ENCODE results near the gene ZNF407.

ZNF407 gene

GRCh38 chr18:74834424-74835309 is 237.0 kb downstream of the ZNF407 start:
- no peak for FAIRE-seq

GRCh38 chr18:74836296-74837139 is 238.8 kb downstream of the ZNF407 start:
- no peak for FAIRE-seq

- FAIRE-seq = no peak
These were observed 243.0 kb downstream of the ZNF407 start for GRCh38 chr18:74840492-74841167.

GRCh38 chr18:74841248-74841647 is 243.6 kb downstream of the ZNF407 start:
- no peak for FAIRE-seq

- FAIRE-seq = no peak
These were observed 251.6 kb downstream of the ZNF407 start for GRCh38 chr18:74849301-74849700.

- FAIRE-seq = no peak
These were observed 258.8 kb downstream of the ZNF407 start for GRCh38 chr18:74856434-74856833.

- FAIRE-seq = no peak
These were observed 259.3 kb downstream of the ZNF407 start for GRCh38 chr18:74856928-74857327.

GRCh38 chr18:74857901-74858300 is 260.2 kb downstream of the ZNF407 start:
- no peak for FAIRE-seq

GRCh38 chr18:74861154-74861553 is 263.5 kb downstream of the ZNF407 start:
- no peak for FAIRE-seq

- no peak for FAIRE-seq
These were observed 264.4 kb downstream of the ZNF407 start for GRCh38 chr18:74862094-74862493.

- peak; percentile 88 for FAIRE-seq
These were observed 268.9 kb downstream of the ZNF407 start for GRCh38 chr18:74866577-74866976.

GRCh38 chr18:74868461-74868860 is 270.8 kb downstream of the ZNF407 start:
- FAIRE-seq = no peak

- FAIRE-seq = no peak
These were observed 272.5 kb downstream of the ZNF407 start for GRCh38 chr18:74869904-74870863.

GRCh38 chr18:74870950-74871349 is 273.3 kb downstream of the ZNF407 start:
- no peak for FAIRE-seq

- no peak for FAIRE-seq
These were observed 276.0 kb downstream of the ZNF407 start for GRCh38 chr18:74873629-74874028.

GRCh38 chr18:74874351-74874750 is 276.7 kb downstream of the ZNF407 start:
- no peak for FAIRE-seq

- FAIRE-seq = no peak
These were observed 279.1 kb downstream of the ZNF407 start for GRCh38 chr18:74876630-74877243.

GRCh38 chr18:74878267-74878666 is 280.6 kb downstream of the ZNF407 start:
- FAIRE-seq = no peak

GRCh38 chr18:74880706-74881278 is 283.1 kb downstream of the ZNF407 start:
- FAIRE-seq = no peak

- FAIRE-seq = no peak
These were observed 294.5 kb downstream of the ZNF407 start for GRCh38 chr18:74892066-74892627.

- FAIRE-seq = no peak
These were observed 298.0 kb downstream of the ZNF407 start for GRCh38 chr18:74895686-74896085.
